PC-3 (cell line): ENCODE data around the gene CDKL2. TPM values are rescaled to one million over a fixed set of nuclear protein-coding genes. Genes with fewer than 3 reads are reported as not detected.

ENCODE experiments used
- ATAC-seq: fragments of 200-7000 bp; cut with Tn5 transposase; 2 replicates; pipeline ENCODE4 v1.9.1; 2020; ENCODE audit warnings: mild to moderate bottlenecking, moderate library complexity
- BruUV-seq: library from RNA; stranded (reverse); fragments of 400-500 nt; replicated peaks from 2 replicates; lab custom pipeline; 2021; lab: Mats Ljungman, UMichigan
- CTCF ChIA-PET: fragments of 300-600 bp; sonication (Branson Sonifier 250); formaldehyde crosslinking; loops from one replicate; lab custom pipeline; 2022; ENCODE audit warnings: antibody characterized with exemption; lab: Charles Lee
- POLR2A ChIA-PET: fragments of 300-600 bp; sonication (Branson Sonifier 250); formaldehyde crosslinking; loops from one replicate; lab custom pipeline; 2022; ENCODE audit warnings: antibody characterized with exemption; ENCODE audit not compliant: unreplicated experiment; lab: Charles Lee
- DNase-seq: peaks from one replicate; pipeline ENCODE4 v3.0.0-alpha.2; 2015
- H2AFZ ChIP-seq: fragments of 300-600 bp; sonication (generic); 2 replicates; pipeline ENCODE4 v1.6.0; 2016; ENCODE audit warnings: antibody characterized with exemption, low read length
- H3F3A ChIP-seq: fragments of 300-600 bp; sonication (generic); one replicate; pipeline ENCODE4 v1.6.0; 2017; ENCODE audit warnings: antibody characterized with exemption, low read length, control low read depth, mild to moderate bottlenecking; ENCODE audit not compliant: unreplicated experiment
- H3K27ac ChIP-seq: fragments of 300-600 bp; sonication (generic); 2 replicates; pipeline ENCODE4 v1.5.1; 2016; ENCODE audit warnings: mild to moderate bottlenecking, low read length
- H3K27me3 ChIP-seq: fragments of 300-600 bp; sonication (generic); 2 replicates; pipeline ENCODE4 v1.6.1; 2016; ENCODE audit warnings: low read length, mixed read lengths
- H3K36me3 ChIP-seq: fragments of 300-600 bp; sonication (generic); 2 replicates; pipeline ENCODE4 v1.6.1; 2016; ENCODE audit warnings: low read depth, mixed run types, low read length, mixed read lengths
- H3K4me1 ChIP-seq: fragments of 300-600 bp; sonication (generic); 2 replicates; pipeline ENCODE4 v1.5.1; 2016; ENCODE audit warnings: low read length; ENCODE audit not compliant: insufficient read depth
- H3K4me2 ChIP-seq: fragments of 300-600 bp; sonication (generic); 2 replicates; pipeline ENCODE4 v1.6.0; 2016; ENCODE audit warnings: low read length
- H3K4me3 ChIP-seq: fragments of 300-600 bp; sonication (generic); 2 replicates; pipeline ENCODE4 v1.5.1; 2016; ENCODE audit warnings: mild to moderate bottlenecking, low read length, mixed read lengths
- H3K79me2 ChIP-seq: fragments of 300-600 bp; sonication (generic); 2 replicates; pipeline ENCODE4 v1.6.1; 2017; ENCODE audit warnings: low read length, mixed read lengths
- H3K9ac ChIP-seq: fragments of 300-600 bp; sonication (generic); 2 replicates; pipeline ENCODE4 v1.6.0; 2016; ENCODE audit warnings: mild to moderate bottlenecking, low read length
- H3K9me2 ChIP-seq: fragments of 300-600 bp; sonication (generic); replicated peaks from 2 replicates; pipeline ENCODE4 v1.6.1; 2016; ENCODE audit warnings: mixed run types, low read length, mixed read lengths
- H3K9me3 ChIP-seq: fragments of 300-600 bp; sonication (generic); 2 replicates; pipeline ENCODE4 v1.6.1; 2016; ENCODE audit warnings: low read length, mixed read lengths
- H4K20me1 ChIP-seq: fragments of 300-600 bp; sonication (generic); 2 replicates; pipeline ENCODE4 v1.6.1; 2016; ENCODE audit warnings: low read length, mixed read lengths
- CTCF ChIP-seq: fragments of 300-600 bp; sonication (generic); conservative IDR thresholded peaks from 2 replicates; pipeline ENCODE4 v1.5.1; 2017; ENCODE audit warnings: antibody characterized with exemption, low read depth, mild to moderate bottlenecking, low read length
- EZH2 ChIP-seq: fragments of 300-600 bp; sonication (generic); IDR thresholded peaks from one replicate; pipeline ENCODE4 v1.6.1; 2017; ENCODE audit warnings: antibody characterized with exemption, mild to moderate bottlenecking, low read length; ENCODE audit not compliant: unreplicated experiment
- EZH2phosphoT487 ChIP-seq: fragments of 300-600 bp; sonication (generic); IDR thresholded peaks from 2 replicates; pipeline ENCODE4 v1.6.1; 2018; ENCODE audit warnings: mild to moderate bottlenecking, antibody characterized with exemption, low read length, borderline replicate concordance
- intact Hi-C: fragments of 100-400 bp; cut with micrococcal nuclease; formaldehyde crosslinking; loops from 2 replicates; pipeline ENCODE4 v1.9.0; 2023
- total RNA-seq: library from RNA; depleted of rRNA; stranded (reverse); fragments of >200 nt; gene quantifications from 2 replicates; pipeline ENCODE4 v1.2.3, GENCODE V29; 2014

Gene CDKL2
- total RNA-seq, 1 experiment from 2014 or later, result 0.55 TPM

GRCh38 chr4:75675004-75675531 lies 44.7 kb upstream of the CDKL2 start:
- ChIA-PET CTCF (no interaction called here), POLR2A (no interaction called here)
- BruUV-seq, result no TSS peak
- no peak overlapping the region for H2AFZ ChIP-seq
- H3K9ac ChIP-seq, result no peak overlapping the region
- H3K4me1 ChIP-seq, result peaks cover 20% of the 10 kb centered on the region
- DNase-seq (no peak), ATAC-seq (no peak)
- peaks cover 5% of the 10 kb centered on the region for H3F3A ChIP-seq
- H3K79me2 ChIP-seq, result peaks cover 31% of the 10 kb centered on the region
- no peak overlapping the region for H3K4me3 ChIP-seq
- H4K20me1 ChIP-seq, result peaks cover 24% of the 10 kb centered on the region
- no peak overlapping the region for H3K4me2 ChIP-seq
- no peaks in the 10 kb centered on the region for H3K36me3 ChIP-seq
- intact Hi-C loops, result no loop called here
- H3K27me3 ChIP-seq, result no peaks in the 10 kb centered on the region
- H3K27ac ChIP-seq, result no peak overlapping the region
- H3K9me2 ChIP-seq, result no peaks in the 10 kb centered on the region
- H3K9me3 ChIP-seq, result no peaks in the 10 kb centered on the region
- TF ChIP-seq CTCF, result no peak
- no peak for TF ChIP-seq EZH2
- TF ChIP-seq EZH2phosphoT487, result no peak

DNA sequence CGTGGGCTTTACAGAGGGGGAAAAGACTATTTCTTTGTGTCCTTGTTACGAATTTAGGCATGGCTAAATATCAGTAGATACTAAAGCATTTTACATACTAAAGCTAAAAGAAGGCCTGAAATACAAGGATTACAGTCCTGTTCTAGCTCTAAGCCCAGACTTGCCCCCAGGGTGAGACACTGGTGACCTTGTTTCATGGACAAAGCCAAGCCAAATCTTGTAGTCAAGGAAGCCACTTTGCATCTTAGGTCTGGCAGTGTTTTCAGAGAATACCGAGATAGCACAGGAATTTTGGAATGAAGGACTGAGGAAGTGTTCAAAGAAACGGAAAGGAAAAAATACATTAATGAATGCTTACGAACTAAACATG lies 43.6 kb upstream of the CDKL2 start:
- POLR2A ChIA-PET, result interaction anchor here (2.7 kb wide), 1 partner anchor 50 kb away, joined by 15 read pairs; the partner anchor contains the start of gene USO1

More for the DNA sequence above, 43.6 kb upstream of the CDKL2 start:
- DNase-seq (no peak), ATAC-seq (no peak)
- peak overlapping the region; percentile 94 for H3K9ac ChIP-seq
- no TSS peak for BruUV-seq
- H2AFZ ChIP-seq, result peak overlapping the region; percentile 85
- peaks cover 43% of the 10 kb centered on the region for H3K79me2 ChIP-seq
- H3F3A ChIP-seq, result peaks cover 5% of the 10 kb centered on the region
- H3K4me1 ChIP-seq, result peaks cover 20% of the 10 kb centered on the region
- peak overlapping the region; percentile 100 for H3K4me3 ChIP-seq
- CTCF ChIA-PET, result interaction anchor here (1.0 kb wide), 1 partner anchor 50 kb away, joined by 8 read pairs; the partner anchor contains the start of gene USO1
- no peak for TF ChIP-seq CTCF
- TF ChIP-seq EZH2, result no peak
- TF ChIP-seq EZH2phosphoT487, result no peak
- H3K4me2 ChIP-seq, result peak overlapping the region; percentile 96
- no peaks in the 10 kb centered on the region for H3K9me3 ChIP-seq
- no peaks in the 10 kb centered on the region for H3K9me2 ChIP-seq
- no peaks in the 10 kb centered on the region for H3K27me3 ChIP-seq
- H3K36me3 ChIP-seq, result no peaks in the 10 kb centered on the region
- H3K27ac ChIP-seq, result peak overlapping the region; percentile 71
- intact Hi-C loops, result loop anchor here (1.0 kb wide), 2 partner anchors 50 to 160 kb away; partner anchors contain the start of genes RCHY1, THAP6 and USO1
- peaks cover 35% of the 10 kb centered on the region for H4K20me1 ChIP-seq
